Duodenal mucosa (tissue), 2 donors: ENCODE data around the gene SEMA7A.

ENCODE experiments used
- H3K27ac ChIP-seq: one replicate; pipeline ENCODE4 v1.7.0; 2013; ENCODE audit warnings: low read depth, low read length
- H3K27me3 ChIP-seq, 2 donors: one replicate each; pipeline ENCODE4 v1.7.0; 2013; ENCODE audit warnings: low read length in 2 of 2, control low read depth in 1 of 2; ENCODE audit not compliant: insufficient read depth in 2 of 2, control insufficient read depth in 1 of 2
- H3K36me3 ChIP-seq, 2 donors: one replicate each; pipeline ENCODE4 v1.7.0; 2013; ENCODE audit warnings: low read length in 2 of 2, control low read depth in 1 of 2; ENCODE audit not compliant: insufficient read depth in 2 of 2, control insufficient read depth in 1 of 2
- H3K4me1 ChIP-seq, 2 donors: one replicate each; pipeline ENCODE4 v1.7.0; 2013; ENCODE audit warnings: low read length in 2 of 2, control low read depth in 1 of 2; ENCODE audit not compliant: insufficient read depth in 2 of 2, control insufficient read depth in 1 of 2
- H3K4me3 ChIP-seq, 2 donors: one replicate each; pipeline ENCODE4 v1.7.0; 2013; ENCODE audit warnings: low read length in 2 of 2, low read depth in 1 of 2
- H3K9ac ChIP-seq, 2 donors: one replicate each; pipeline ENCODE4 v1.7.0; 2013; ENCODE audit warnings: low read length in 2 of 2, low read depth in 1 of 2
- H3K9me3 ChIP-seq, 2 donors: one replicate each; pipeline ENCODE4 v1.7.0; 2013; ENCODE audit warnings: low read length in 2 of 2, control low read depth in 1 of 2; ENCODE audit not compliant: control insufficient read depth in 1 of 2

The SEMA7A gene

DNA sequence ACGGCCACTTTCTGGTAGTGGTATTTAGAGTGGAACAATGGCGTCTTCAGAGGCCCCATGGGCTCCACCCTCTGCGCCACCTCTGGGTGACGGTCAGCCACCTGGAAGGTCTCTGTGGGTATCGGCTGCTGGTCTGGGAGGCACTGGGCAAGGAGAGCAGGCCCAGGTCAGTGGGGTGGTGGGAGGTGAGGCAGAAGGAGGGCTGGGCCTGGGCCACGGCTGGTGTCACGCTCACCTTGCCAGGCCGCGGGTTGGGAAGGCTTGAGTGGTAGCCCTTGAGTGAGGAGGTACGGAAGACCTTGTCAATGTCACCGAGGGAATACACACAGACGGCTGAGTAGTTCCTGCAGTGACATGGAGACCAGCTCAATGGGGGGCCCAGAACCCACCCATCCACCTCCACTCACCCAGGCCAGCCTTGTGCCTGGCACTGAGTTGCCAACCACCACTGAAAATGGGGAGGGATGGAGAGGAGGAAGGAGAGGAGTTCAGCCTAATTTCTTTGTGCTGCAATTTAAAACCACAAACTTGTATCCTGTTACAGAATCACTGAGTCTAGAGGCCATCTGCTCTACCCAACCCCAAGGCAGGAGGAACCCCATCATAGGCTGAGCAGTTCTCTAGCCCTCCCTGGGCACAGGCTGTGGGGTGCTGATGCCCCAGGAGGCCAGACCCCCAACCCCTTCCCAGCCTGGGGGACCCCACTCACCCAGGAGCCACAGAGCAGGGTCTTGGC is 19.0 kb downstream of the SEMA7A start:
- H3K4me3 ChIP-seq: no peak overlapping the region
- no peaks in the 10 kb centered on the region for H3K9me3 ChIP-seq
- H3K4me1 ChIP-seq: peaks cover 0 to 10% of the 10 kb centered on the region in 2 donors
- no peaks in the 10 kb centered on the region for H3K27me3 ChIP-seq
- no peak overlapping the region for H3K27ac ChIP-seq
- no peak overlapping the region for H3K9ac ChIP-seq
- H3K36me3 ChIP-seq: no peaks in the 10 kb centered on the region

DNA sequence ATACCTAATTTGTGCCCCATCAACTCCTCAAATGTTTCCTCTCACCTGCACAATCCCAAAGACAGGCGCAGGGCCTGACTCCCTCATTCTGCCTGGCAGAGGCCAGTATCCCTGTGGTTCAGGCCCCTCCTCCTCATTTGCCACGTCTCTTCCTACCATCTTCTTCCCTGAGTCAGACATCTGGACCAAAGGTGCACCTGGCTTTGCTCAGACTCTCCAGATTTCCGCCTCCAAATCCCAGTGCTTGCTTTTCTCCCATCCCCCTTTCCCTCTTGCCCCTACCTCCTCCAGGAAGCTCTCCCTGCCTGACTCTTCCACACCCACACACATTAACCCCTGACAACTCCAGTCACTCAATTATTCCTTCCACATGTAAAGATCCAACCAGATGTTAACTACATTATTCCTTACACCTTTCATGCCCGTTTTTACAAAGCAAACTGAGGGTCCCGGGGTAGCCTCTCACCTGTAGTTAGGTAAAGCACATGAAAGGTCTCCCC is 19.6 kb downstream of the SEMA7A start:
- no peak overlapping the region for H3K27ac ChIP-seq

DNA sequence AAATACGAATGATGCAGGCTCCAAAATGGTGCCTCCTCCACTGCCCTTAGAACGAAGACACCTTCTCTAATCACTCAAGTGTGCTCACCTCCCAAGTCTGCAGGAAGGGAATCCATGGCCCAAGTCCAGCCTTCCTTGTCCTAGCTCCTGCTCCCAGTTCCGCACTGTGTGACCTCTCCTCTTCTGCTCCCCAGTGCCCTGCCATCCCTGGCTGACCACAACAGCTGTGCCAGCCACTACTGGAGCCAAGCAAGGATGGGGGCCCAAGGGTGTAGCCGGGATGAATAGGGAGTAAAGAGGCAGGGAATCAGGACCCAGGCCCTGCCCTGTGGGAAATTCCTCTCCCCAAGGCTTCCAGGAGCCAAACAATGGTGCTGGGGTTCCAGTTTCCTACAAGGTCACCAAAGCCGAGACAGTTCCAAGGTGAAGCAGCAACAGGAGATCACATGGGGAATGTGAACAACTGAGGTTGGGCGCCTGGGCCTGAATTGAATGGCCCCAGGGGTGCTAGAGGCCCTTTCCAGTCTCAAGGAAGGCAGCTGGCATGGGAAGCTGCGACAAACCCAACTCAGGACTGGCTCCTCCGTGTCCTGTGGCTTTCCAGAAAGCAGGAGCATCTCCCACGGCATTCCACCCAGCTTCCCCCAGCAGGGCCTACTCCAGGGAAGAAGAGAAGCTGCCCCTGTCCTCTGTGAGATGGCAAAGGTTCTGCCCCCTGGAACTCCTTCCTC is 20.2 kb downstream of the SEMA7A start:
- Histone ChIP-seq H3K4me1 (peaks cover 0 to 1% of the 10 kb centered on the region in 2 donors), H3K27me3 (no peaks in the 10 kb centered on the region), H3K9me3 (no peaks in the 10 kb centered on the region), H3K36me3 (no peaks in the 10 kb centered on the region), H3K4me3 (no peak overlapping the region), H3K27ac (no peak overlapping the region), H3K9ac (no peak overlapping the region)

More for the DNA sequence above, 19.6 kb downstream of the SEMA7A start:
- Histone ChIP-seq H3K27me3 (no peaks in the 10 kb centered on the region), H3K9ac (no peak overlapping the region), H3K9me3 (no peaks in the 10 kb centered on the region), H3K4me1 (peaks cover 0 to 7% of the 10 kb centered on the region in 2 donors), H3K36me3 (no peaks in the 10 kb centered on the region), H3K4me3 (no peak overlapping the region)

- Histone ChIP-seq H3K27me3 (no peaks in the 10 kb centered on the region), H3K36me3 (no peaks in the 10 kb centered on the region), H3K9me3 (no peaks in the 10 kb centered on the region), H3K27ac (no peak overlapping the region), H3K9ac (no peak overlapping the region), H3K4me3 (no peak overlapping the region), H3K4me1 (no peaks in the 10 kb centered on the region)
Observed at GRCh38 chr15:74412159-74412558, 21.6 kb downstream of the SEMA7A start.

DNA sequence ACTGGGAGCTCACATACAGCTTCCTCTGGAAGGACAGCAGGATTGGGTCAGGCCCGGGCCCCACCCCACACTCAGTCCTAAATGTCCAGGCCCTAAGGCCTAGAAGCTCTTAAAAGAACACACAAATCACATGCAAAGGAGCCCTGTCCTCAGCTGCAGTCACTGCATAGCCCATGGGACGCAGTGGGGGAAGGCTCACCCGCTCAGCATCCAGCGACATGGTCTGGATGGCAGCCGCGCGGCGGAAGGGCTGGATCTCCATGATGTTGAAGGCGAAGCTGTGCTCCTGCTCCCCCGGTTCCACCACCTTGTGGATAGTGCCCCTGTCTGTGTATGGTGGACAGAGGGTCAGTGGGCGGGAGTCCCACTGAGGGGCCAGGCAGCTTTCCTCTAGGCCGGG is 22.1 kb downstream of the SEMA7A start:
- Histone ChIP-seq H3K9ac (no peak overlapping the region), H3K27ac (no peak overlapping the region), H3K36me3 (no peaks in the 10 kb centered on the region), H3K9me3 (no peaks in the 10 kb centered on the region), H3K4me3 (no peak overlapping the region), H3K27me3 (peaks cover 0 to 2% of the 10 kb centered on the region in 2 donors), H3K4me1 (no peaks in the 10 kb centered on the region)

GRCh38 chr15:74410502-74410901 is 23.3 kb downstream of the SEMA7A start:
- H3K4me3 ChIP-seq: no peak overlapping the region
- H3K27me3 ChIP-seq: peaks cover 0 to 5% of the 10 kb centered on the region in 2 donors
- H3K9me3 ChIP-seq: no peaks in the 10 kb centered on the region
- no peaks in the 10 kb centered on the region for H3K36me3 ChIP-seq
- no peak overlapping the region for H3K9ac ChIP-seq
- no peaks in the 10 kb centered on the region for H3K4me1 ChIP-seq
- no peak overlapping the region for H3K27ac ChIP-seq

GRCh38 chr15:74409225-74409624 is 24.5 kb downstream of the SEMA7A start:
- H3K4me3 ChIP-seq: no peak overlapping the region
- H3K27ac ChIP-seq: no peak overlapping the region
- H3K4me1 ChIP-seq: peaks cover 0 to 1% of the 10 kb centered on the region in 2 donors
- no peak overlapping the region for H3K9ac ChIP-seq
- H3K27me3 ChIP-seq: peaks cover 0 to 5% of the 10 kb centered on the region in 2 donors
- H3K36me3 ChIP-seq: no peaks in the 10 kb centered on the region
- H3K9me3 ChIP-seq: no peaks in the 10 kb centered on the region

DNA sequence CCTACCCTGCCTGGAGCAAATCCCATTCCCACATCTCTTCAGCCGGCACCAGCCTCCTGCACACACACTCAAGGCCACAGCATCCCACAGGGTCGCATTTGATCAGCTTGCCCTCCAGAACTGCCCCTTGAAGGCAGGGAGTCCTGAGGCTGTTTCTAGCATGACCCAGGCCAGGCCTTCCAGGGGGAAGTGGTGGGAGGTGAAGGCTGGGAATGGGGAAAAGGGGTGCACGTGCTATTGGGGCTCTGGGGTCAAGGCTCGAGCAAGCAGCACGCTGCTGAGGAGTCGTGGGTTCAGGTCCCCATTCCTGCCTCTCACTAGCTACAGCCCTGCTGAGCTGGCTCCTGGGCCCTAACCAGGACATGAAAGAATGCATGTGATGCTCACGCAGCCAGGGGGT is 24.9 kb downstream of the SEMA7A start:
- Histone ChIP-seq H3K36me3 (no peaks in the 10 kb centered on the region), H3K9ac (no peak overlapping the region), H3K27me3 (peaks cover 0 to 5% of the 10 kb centered on the region in 2 donors), H3K9me3 (no peaks in the 10 kb centered on the region), H3K4me1 (peaks cover under 1 to 5% of the 10 kb centered on the region in 2 donors), H3K4me3 (no peak overlapping the region), H3K27ac (no peak overlapping the region)

DNA sequence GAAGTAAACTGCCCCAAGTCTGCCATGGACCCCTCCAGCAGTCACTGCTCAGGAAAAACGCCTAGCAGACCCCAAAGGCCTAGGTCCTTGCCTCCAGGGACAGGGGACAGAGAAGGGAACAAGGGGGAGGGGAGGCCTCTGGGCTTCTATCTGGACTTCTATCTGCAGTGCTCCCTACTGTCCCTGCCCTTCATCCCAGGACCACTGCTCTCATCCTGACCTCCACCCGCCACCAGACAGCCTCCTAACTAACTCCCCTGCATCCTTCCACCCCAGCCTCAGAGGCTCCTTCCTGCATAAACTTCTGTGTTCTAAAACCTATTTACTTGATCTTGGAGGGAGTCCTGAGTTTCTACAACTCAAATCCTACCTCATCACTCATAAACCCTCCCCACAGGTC is 25.4 kb downstream of the SEMA7A start:
- Histone ChIP-seq H3K4me3 (no peak overlapping the region), H3K27ac (no peak overlapping the region), H3K36me3 (no peaks in the 10 kb centered on the region)

DNA sequence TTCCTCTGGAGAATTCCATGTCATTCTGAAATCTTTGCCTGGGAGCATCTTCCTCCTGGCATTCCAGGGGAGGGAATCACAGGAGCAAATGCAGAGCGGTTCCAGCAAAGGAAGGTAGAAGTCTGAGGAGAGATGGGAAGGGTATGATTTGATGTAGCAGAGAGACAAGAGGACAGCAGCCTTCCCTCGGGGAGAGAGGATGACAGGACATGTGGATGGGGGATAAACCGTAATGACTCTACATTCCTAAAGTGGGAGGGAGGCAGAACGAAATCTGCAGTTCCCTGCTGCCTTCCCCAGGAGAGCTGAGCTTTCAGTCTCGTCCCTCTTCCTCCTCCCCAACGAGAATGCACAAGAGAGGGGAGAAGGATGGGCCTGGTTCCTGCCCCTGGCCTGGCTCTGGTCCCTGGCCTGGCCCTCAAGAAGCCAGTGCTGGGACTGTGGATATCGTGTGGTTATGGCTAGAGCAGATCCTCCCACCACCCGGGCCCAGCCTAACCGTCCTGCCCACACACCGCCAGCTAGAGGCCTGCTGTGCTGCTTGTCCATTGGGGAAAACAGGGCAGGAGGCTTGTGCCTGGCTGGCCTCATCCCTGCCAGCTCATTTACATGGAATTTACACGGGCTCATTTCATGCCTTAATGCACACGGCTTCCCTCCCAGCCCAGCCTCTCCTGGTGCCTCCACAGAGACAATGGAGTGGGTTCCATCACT is 26.6 kb downstream of the SEMA7A start:
- Histone ChIP-seq H3K36me3 (no peaks in the 10 kb centered on the region), H3K9me3 (no peaks in the 10 kb centered on the region), H3K27me3 (peaks cover 0 to 5% of the 10 kb centered on the region in 2 donors), H3K4me1 (peaks cover 17 to 21% of the 10 kb centered on the region in 2 donors), H3K4me3 (no peak overlapping the region), H3K27ac (no peak overlapping the region), H3K9ac (no peak overlapping the region)

More for the DNA sequence above, 25.4 kb downstream of the SEMA7A start:
- Histone ChIP-seq H3K9ac (no peak overlapping the region), H3K4me1 (peaks cover 5 to 10% of the 10 kb centered on the region in 2 donors), H3K27me3 (peaks cover 0 to 5% of the 10 kb centered on the region in 2 donors), H3K9me3 (no peaks in the 10 kb centered on the region)
